COLO829 (cell line): ENCODE measurements around the gene ALPL.

Experiments used
- DNase-seq: peaks from one replicate; pipeline ENCODE4 v3.0.0; 2012; ENCODE audit warnings: low spot score

The ALPL gene

DNA sequence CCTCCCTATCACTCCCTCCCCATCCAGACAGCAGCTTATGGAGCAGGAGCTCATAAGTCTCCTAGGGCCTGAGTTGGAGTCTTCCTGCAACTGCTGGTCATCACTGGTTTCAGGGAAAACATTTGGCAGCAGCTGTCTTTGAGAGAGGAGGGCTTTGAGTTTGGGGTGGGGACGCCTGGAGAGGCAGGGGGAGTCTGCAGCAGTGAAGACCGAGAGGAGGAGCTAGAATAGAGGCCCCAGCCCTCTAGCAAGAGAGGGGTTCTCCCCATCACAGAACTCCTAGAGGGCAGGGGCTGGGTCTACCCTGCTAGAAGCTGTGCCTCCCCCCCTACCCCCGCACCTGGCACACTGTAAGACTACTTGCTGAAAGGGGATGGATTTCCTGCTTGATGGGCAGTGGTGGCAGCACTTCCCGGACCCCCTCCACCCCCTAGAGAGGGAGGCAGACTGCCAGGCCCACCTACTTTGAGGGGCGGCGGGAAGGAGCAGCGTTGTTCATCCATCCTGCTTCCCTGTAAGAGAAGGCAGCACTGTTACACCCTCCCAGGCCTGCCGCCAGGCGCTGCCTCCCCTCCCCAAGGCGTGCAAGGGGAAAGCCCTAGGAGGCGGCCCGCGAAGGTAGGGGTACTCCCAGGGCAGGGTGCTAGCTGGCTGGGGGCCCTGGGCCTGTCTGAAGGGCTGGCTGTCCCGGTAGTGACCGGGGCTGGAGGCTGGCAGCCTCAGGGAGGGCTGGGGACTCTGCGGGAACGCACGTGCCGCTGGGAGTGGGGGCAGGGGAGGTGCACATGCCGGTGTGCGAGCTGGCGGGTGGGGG is 109.5 kb downstream of the ALPL start:
- DNase-seq, result no peak

DNA sequence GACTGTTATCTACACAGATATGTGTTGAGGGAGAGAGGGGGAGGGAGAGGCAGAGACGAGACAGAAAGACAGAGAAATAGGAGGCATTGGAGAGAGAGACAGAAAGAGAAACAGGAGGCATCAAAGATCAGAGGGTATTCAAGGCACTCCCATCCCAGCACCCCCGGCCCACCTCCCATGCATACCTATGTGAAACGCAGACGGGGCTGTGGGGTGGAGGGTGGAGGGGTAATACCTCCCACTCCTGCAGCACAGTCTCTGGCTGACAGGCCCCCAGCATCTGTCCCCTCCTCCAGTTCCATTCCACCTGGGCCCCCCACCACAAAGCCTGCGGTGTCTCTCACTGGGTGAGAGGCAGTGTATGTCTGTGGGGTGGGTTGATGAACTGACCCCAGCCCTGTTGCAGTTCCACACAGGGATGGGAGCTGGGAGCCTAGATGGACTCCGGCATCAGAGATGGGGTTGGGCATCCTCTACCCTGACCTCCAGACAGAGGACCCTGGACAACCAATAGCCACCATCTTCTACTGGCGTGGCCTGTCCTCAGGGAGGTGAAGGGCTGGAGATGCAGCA is 110.2 kb downstream of the ALPL start:
- DNase-seq, result no peak

DNA sequence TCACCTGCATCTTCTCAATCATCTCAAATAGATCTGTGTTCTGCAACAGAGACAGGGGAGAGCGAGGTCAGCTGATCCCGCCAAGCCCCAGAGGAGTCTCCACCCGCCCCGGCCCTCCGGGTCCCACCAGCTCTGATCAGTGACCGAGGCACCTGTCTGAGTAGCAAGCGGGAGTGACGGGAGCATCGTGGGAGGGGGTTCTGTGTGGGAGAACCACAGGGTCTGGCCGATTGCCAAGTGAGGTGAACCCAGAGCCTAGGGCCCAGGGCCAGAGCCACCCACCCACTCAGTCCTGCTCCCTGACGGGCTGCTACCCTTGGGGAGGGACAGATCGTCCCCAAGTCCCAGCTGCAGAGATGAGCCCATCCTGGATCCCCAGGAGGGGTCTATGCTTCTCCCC is 110.8 kb downstream of the ALPL start:
- DNase-seq, result no peak

DNA sequence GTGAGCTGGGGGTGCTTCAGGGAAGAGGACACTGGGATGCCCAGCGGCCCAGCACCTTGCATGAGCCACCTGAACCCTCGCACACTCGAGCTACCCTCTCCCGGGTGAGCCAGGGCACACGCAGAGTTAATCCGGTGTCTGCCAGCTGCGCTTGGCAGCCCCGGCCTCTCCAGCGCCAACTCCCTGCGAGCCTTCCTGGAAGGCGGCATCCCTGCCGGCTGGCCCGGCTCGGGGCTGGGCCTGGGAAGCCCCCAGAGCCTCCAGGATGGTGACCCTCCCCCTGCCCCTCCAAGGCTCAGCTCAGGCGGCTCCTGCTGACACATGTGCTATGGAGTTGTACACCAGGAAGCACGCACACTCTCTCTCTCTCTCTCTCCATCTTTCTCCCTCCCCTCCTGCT is 111.3 kb downstream of the ALPL start:
- no peak for DNase-seq

DNA sequence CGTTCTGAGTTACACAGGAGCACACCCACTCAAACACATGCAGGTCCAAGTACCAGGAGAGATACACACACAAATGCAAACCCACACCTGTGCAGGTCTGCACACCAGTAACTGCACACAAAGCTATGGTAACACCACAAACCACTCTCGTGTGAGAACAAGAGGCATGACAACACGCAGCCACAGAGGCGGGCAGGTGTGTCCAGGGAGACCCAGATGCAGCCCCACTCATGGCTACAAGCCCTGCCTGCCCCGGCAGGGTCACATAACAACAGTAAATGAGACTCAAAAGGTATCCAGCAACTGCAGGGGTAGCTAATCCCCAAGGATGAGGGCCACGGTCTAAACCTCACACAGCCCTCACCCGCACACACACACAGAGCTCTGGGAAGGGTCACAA is 111.8 kb downstream of the ALPL start:
- DNase-seq, result no peak

DNA sequence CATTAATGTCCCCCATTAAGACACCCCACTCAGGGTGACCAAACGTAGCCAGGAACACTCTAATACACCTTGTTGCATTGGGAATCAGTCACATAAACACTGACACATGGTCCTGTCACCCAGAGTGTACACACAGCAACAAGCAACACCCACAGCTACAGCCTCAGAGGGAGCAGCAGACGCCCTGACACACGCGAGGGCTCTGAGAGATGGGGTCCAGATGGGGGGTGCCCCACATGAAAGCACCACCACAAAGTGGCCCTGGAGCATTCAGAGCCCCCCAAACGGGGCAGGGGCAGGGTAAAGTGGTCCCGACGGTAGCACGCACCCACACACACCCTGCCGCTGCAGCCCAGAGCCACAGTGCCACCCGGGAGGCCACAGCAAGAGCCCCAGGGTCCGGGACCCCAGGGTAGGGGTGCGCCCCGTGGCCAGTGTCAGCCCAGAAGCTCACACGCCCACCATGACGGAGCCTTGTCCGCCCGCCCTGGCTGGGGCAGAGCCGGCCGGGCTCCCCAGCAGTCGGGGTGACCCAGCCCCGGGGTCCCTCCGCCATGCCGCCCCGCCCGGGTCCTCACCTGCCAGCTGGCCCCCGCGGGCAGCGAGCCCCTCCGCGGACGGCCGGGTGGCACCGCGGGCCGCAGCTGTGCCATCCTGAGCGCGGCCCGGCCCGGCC is 112.7 kb downstream of the ALPL start:
- no peak for DNase-seq

DNA sequence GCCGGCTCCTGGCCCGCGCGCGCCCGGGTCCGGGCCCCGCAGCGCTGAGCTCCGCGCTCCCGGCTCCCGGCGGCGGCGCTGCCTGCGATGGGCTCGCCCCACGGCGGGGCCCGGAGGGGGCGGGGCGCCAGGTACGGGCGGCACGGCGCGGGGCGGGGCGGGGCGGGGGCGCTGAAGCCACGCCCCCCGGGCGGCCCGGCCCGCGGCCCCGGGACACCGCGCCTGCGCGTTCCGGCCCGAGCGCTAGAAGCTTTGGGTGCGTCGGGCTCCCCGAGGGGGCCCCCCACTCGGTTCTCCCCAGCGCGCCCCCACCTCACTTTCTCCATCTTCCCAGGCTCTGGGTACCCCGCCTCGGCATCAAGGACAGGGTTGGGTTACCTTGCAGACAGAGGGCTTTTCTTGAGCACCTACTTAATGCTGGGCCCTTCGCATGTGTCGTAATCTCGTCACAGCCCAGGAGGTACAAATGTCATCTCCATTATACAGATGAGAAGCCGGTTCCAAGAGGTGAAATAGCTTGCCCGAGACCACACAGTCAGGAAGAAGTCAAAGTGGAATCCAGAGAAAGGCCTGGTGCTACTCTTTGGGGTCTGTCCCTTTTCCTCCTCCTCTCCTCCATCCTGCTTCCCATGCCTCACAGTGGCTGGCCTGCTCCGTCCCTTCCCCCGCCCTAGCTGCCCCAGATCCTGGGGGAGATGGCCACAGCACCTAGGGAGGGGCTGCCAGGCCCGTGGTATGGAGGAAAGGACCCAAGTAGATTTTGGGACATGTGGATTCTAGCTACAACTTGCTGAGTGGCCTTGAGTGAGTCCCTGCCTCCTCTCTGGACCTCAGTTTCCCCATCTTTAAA is 113.5 kb downstream of the ALPL start:
- no peak for DNase-seq

DNA sequence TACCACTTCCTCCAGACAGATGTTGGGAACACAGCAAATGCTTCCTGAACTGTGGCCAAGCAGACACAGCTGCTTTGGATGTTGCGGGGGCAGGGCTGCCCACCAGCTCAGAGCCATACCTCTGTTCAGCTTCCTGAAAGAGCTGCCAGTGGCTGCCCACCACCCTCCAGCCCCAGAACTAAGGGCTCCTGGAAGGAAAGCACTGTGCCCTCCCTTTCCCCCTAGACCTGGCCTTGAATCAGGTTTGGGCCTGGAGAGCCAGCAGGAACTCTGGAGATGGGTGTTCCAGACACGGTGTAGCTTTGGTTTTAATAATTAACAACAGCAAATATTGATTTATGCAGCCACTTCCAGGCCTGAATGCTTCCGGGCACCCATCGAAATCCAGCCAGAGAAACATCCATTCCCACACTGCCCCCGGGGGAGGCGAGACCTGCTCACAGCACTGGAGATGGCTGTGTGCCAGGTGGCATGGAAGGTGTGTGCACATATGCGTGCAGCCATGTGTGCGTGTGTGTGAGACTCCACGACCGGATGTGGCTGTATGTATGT is 114.3 kb downstream of the ALPL start:
- DNase-seq, result no peak

DNA sequence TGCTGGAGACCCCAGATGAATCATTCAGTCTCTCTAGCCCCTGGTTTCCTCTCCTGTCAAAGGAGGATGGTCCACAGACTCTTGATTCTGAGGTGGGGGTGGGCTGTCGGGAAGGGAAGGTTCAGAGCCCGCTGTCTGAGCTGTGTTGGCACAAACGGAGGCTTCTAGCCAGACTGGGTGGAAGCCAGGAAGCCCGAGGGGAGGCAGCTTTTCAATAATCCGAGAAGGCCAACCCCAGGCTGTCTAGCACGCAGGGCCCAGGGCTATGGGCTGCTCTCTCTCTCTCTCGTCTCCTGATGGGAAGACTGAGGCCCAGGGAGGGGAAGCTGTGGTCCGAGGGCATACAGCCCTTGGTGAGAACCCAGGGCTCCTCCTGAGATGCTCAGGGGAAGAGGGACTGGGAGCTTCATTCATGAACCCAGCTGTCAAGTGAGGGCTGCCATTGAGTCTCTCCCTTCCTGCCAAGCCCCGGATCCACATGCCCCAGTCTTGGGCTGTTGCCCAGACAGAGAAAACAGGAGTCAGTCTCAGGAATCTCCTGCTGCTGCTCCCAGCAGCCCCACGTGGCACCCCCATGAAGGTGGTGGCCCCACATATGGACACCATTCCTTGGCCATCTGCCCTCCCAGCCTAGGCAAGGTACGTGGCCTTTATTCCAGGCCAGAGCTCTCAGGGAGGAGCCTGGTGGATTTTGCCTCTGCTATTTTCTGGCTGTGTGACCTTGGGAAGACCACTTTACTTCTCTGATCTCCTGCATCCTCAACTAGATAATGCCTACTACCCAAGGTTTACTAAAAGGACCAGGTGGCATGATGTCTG is 115.6 kb downstream of the ALPL start:
- DNase-seq, result no peak

DNA sequence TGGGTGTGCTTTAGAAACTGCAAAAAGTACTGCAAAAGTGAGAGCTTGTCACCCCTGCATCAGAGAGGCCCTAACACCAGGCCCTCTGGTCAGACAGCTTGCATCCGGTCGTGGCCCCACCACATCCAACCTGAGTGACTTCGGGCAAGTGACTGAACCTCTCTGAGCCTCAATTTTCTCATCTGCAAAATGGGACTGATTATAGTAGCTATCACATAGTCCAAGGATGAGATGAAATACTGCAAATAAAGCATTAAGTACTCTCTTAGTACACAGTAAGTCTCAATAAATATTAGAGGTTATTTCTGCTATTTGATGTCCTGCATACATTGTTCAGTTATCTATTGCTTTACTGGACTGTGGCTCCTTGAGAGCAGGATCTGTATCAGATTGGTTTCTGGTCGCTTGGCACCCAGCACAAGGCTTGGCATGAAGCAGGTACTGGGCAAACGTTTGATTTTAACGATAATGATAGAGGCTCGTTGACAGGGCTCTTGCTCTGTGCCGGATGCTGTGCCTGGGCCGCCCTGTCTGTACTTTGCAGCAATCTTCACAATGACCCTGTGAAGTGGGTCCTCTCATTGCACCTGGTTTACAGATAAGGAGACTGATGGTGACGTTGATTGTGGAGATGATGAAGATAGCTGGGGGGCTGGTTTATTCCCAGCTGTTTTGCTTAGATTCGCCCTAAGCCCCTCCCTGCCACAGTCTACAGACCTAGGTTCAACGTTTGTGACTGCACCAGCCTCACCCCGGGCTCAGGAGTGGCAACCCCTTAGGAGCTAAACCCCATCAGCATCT is 116.4 kb downstream of the ALPL start:
- no peak for DNase-seq

DNA sequence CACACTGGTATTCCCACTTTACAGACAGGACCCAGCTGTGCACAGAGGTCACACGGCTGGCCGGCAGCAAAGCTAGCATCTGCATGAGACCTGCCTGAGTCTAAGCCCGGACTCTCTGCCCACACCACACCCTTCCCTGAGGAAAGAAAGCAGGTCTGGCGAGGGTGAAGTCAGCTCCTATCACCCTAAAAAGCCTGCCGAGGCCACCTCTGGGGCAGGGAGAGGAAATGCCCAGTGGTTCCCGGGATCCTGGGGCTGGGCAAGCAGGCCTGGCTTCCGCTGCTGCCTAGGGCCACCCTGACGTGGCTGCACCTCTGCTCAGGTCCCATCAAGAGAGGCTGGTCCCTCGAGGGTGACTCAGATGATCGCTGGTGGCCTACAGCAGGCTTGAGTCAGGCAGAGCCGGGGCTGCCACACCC is 117.7 kb downstream of the ALPL start:
- DNase-seq, result no peak
